ENCODE data around the gene DENND1C.
A peak's percentile ranks its signal among the peaks of the same experiment; 100 is the strongest.

DENND1C gene, protein sequence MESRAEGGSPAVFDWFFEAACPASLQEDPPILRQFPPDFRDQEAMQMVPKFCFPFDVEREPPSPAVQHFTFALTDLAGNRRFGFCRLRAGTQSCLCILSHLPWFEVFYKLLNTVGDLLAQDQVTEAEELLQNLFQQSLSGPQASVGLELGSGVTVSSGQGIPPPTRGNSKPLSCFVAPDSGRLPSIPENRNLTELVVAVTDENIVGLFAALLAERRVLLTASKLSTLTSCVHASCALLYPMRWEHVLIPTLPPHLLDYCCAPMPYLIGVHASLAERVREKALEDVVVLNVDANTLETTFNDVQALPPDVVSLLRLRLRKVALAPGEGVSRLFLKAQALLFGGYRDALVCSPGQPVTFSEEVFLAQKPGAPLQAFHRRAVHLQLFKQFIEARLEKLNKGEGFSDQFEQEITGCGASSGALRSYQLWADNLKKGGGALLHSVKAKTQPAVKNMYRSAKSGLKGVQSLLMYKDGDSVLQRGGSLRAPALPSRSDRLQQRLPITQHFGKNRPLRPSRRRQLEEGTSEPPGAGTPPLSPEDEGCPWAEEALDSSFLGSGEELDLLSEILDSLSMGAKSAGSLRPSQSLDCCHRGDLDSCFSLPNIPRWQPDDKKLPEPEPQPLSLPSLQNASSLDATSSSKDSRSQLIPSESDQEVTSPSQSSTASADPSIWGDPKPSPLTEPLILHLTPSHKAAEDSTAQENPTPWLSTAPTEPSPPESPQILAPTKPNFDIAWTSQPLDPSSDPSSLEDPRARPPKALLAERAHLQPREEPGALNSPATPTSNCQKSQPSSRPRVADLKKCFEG

GRCh38 chr19:6481541-6482342, at the start of gene DENND1C:
Gene DENND1C (minus strand): TSS chr19:6481787. CDS start chr19:6481695, 92 bp downstream.
- DNase-seq (ENCODE audit: low read depth, low spot score): no peak

DNA sequence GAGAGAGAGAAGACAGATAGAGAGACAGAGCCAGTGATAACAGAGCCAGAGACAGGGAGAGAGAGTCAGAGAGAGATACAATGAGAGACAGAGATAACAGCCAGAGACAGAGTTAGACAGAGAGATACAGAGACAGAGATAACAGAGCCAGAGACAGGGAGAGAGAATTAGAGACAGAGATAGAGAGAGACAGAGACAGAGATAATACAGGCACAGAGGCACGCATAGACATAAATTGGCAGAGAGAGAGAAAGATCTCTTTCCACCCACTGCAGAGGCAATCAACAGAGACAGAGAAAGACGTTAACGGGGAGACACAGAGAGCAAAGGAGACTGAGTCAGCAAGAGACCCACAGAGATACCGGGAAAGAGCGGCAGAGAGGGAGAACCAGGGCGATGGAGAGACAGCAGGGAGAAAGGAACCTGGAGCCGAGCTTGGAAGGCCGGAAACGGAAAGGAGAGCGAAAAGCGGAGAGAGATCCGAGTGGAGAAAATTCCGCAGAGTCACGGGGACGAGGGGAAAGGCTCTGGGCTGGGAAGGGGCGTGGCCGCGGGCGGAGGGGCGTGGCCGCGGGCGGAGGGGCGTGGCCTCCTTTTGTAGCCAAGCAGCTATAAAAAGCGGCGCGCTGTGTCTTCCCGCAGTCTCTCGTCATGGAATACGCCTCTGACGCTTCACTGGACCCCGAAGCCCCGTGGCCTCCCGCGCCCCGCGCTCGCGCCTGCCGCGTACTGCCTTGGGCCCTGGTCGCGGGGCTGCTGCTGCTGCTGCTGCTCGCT, 49.0 kb upstream of the DENND1C start, which contains the start of gene TNFSF9:
Gene TNFSF9 (plus strand): TSS at position 641 of the 777 bp plus-strand sequence. CDS start 11 bp downstream, at position 652.
- peak; percentile 20 for DNase-seq (ENCODE audit: low read depth, low spot score)

GRCh38 chr19:6529937-6530385, 48.4 kb upstream of the DENND1C start:
- no peak for DNase-seq (ENCODE audit: low read depth, low spot score)

DNA sequence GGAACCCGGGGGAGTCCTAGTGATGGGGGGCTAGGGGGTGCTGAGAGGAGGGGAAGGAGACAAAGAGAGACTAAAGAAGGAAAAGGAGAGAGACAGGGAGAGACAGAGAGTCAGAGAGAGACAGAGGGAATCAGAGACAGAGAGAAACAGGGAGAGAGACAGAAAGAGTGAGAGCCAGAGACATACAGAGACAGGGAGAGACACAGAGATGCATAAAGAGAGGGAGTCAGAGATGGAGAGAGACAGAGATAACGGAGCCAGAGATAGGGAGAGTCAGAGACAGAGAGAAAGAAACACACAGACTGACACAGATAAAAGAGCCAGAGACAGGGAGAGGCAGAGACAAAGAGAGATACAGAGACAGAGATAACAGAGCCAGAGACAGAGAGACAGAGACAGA, 47.8 kb upstream of the DENND1C start:
- DNase-seq (ENCODE audit: low read depth, low spot score): no peak

DNA sequence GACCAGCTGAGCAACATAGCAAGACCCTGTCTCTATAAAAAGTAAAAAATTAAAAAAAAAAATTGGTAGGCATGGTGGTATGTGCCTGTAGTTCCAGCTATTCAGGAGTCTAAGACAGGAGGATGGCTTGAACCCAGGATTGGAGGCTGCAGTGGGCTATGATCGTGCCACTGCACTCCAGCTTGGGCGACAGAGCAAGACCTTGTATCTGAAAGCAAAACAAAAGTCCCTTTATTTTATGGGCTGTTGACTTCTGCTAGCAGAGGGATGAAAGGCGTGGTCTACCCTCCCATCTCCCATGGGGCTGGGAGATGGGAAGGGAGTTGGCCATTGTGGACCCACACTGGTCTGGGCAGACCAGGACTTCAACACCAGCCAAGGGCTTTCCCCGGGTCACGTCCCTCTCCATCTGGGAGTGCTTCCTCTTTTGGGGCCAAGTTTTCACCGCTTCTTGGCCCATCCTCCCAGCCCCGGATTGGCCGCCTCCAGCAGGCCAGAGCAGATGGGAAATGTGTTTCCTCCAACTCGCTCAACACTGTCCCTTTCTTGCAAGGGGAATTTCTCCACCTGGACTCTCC, 47.0 kb upstream of the DENND1C start:
- no peak for DNase-seq (ENCODE audit: low read depth, low spot score)

DNA sequence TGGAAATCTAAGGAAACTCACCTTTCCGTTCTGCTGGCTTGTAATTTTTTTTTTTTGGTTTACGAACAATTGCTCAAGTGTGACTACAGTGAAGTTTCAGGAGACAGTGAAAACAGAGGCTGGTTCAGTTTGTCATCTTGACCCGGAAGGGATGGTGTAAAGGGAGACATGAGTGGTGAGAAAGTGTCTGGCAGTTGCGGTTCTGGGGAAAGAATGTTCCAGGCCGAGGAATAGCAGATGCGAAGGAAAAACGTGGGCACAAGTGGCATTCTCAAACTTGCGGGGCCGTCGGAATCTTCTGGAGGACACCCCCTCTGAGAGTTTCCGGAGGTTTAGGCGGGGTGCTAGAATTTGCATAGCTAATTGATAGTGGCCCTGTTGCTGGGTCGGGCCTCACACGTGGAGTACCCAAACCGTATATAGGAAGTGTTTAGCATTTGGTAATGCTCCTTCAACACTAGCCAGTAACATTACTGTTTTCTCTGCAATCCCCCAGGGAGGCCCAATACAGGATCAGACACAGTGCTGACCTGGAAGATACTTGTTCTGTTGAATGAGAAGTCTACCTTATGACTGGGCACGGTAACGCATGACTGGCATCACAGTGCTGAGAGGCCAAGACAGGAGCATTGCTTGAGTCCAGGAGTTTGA, 46.4 kb upstream of the DENND1C start:
- DNase-seq (ENCODE audit: low read depth, low spot score): no peak

DNA sequence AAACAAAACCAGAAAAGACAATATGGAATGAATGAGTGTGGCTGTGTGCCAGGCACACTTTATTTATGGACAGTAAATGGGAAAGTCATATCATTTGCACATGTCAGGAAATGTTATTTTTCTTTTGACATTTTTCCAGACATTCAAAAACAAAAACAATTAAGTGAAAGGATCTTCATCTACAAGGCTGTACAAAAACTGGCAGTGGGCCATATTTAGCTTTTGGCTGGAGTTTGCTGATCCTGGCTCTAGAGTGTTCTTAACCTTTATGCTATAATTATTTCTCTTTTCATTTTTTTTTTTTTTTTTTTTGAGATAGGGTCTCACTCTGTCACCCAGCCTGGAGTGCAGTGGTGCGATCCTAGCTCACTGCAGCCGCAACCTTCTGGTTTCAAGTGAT, 42.7 kb upstream of the DENND1C start:
- no peak for DNase-seq (ENCODE audit: low read depth, low spot score)

- no peak for DNase-seq (ENCODE audit: low read depth, low spot score)
Measured at GRCh38 chr19:6522712-6523111, 41.1 kb upstream of the DENND1C start.

- DNase-seq (ENCODE audit: low read depth, low spot score): no peak
Measured at GRCh38 chr19:6521718-6522646, 40.4 kb upstream of the DENND1C start.

- no peak for DNase-seq (ENCODE audit: low read depth, low spot score)
Measured at GRCh38 chr19:6519289-6519688, 37.7 kb upstream of the DENND1C start.

GRCh38 chr19:6518145-6518911, 36.7 kb upstream of the DENND1C start:
- DNase-seq (ENCODE audit: low read depth, low spot score): no peak

- DNase-seq (ENCODE audit: low read depth, low spot score): no peak
Measured at GRCh38 chr19:6516659-6517291, 35.2 kb upstream of the DENND1C start.

DNA sequence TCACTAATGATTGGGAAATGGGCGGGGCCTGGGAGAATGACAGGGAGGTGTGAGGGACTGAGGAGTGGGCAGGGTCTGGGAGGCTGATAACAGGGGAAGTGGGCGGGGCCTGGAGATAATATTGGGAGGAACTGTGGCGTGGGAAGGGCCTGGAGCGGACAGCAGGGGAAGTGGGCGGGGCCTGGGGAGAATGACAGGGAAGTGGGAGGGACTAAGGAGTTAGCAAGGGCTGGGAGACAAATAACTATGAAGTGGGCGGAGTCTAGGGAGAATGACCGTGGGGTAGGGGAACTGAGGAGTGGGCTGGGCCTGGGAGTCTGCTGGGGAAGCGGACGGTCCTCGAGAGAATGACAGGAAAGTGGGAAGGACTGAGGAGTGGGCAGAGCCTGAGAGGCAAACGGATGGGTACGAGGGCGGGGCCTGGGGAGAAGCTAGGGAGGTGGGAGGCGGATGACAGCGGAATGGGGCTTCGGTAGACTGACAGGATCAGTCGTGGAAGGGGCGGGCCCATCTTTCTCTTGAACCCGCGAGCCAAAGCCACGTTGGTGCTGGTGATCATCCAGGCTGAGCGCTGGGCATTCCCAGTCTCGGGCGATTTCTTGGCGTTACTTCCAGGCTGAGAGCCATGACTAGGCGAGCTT, 34.6 kb upstream of the DENND1C start:
- DNase-seq (ENCODE audit: low read depth, low spot score): peak; percentile 71

DNA sequence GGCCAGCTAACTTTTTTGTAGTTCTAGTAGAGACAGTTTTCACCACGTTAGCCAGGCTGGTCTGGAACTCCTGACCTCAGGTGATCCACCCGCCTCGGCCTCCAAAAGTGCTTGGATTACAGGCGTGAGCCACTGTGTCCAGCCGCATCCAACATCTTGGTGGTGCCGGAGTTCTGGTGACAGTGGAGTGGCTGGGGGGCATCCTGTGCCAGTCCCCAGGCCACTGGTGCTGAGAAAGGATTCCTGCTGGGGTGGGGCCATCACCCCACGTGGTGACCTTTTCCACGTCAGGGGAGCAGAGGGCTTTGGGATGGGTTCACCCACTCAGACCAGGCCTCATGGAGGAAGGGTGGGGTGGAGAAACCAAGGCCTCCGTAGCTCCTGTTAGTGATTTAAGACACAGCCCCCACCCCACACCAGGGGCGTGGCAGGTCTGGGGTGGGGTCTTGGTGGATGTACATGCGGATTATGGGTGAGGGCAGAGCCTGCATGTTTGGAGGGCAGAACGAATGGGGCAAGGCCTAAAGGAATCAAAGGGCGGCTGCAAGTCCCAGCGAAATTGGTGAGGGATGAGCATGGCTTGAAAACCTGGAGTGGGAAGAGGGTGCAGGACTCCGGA, 33.4 kb upstream of the DENND1C start:
- no peak for DNase-seq (ENCODE audit: low read depth, low spot score)

GRCh38 chr19:6514089-6514488, 32.5 kb upstream of the DENND1C start:
- no peak for DNase-seq (ENCODE audit: low read depth, low spot score)

DNA sequence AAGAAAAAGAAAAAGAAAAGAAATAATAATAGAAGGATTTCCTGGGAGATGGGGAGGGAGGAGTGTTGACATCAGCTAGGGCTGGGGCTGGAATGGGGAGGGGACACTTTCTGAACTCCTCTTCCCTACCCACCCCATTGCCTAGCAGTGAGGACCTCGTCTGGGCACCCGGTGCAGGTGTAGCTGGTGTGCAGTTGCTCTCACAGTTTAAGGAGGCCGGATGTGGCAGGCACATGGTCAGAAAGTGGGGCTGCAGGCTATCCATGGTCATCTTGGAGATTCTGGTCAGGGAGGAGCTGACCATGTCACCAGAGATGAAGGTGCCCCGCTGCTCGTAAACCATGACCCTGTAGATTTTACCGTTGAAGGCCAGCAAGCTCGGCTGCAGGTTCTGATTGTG, 29.0 kb upstream of the DENND1C start:
- no peak for DNase-seq (ENCODE audit: low read depth, low spot score)

All from brain pericyte (primary cell).